ENCODE results near the gene CLSTN1.

DNA sequence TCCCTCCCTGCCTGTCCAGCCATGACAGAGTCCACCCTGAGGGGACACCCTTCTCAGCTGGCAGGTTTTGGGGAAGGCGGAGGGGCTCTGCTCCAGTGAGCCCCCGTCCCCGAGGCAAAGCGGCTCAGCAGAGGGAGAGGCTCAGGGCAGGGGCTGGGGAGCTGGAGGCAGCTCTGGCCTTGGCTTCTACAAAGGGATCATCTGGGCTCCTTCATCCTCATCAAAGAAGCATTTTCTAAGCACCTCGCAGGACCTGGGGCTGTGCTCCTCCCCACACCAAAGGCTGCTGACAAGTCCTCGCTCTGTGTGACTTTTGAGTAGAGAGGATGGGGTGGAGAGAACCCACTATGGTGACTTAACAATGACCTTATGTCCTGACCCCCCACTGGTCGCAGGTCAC lies 21.0 kb upstream of the CLSTN1 start:
- TF ChIP-seq, protein P1, sequence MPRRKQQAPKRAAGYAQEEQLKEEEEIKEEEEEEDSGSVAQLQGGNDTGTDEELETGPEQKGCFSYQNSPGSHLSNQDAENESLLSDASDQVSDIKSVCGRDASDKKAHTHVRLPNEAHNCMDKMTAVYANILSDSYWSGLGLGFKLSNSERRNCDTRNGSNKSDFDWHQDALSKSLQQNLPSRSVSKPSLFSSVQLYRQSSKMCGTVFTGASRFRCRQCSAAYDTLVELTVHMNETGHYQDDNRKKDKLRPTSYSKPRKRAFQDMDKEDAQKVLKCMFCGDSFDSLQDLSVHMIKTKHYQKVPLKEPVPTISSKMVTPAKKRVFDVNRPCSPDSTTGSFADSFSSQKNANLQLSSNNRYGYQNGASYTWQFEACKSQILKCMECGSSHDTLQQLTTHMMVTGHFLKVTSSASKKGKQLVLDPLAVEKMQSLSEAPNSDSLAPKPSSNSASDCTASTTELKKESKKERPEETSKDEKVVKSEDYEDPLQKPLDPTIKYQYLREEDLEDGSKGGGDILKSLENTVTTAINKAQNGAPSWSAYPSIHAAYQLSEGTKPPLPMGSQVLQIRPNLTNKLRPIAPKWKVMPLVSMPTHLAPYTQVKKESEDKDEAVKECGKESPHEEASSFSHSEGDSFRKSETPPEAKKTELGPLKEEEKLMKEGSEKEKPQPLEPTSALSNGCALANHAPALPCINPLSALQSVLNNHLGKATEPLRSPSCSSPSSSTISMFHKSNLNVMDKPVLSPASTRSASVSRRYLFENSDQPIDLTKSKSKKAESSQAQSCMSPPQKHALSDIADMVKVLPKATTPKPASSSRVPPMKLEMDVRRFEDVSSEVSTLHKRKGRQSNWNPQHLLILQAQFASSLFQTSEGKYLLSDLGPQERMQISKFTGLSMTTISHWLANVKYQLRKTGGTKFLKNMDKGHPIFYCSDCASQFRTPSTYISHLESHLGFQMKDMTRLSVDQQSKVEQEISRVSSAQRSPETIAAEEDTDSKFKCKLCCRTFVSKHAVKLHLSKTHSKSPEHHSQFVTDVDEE (CRISPR knock-in tag; IDR thresholded peaks at IDR 0.05): no peak
- TF ChIP-seq TCF4 (CRISPR knock-in tag; IDR thresholded peaks at IDR 0.05; ENCODE audit: borderline replicate concordance): no peak
- TF ChIP-seq ZFP30 (CRISPR knock-in tag; IDR thresholded peaks at IDR 0.05): no peak
- TF ChIP-seq OSR1 (CRISPR knock-in tag; IDR thresholded peaks at IDR 0.05): no peak
- no peak for TF ChIP-seq CSDC2 (CRISPR knock-in tag; IDR thresholded peaks at IDR 0.05)
- TF ChIP-seq ARNTL (CRISPR knock-in tag; IDR thresholded peaks at IDR 0.05; ENCODE audit: borderline replicate concordance, low read depth): no peak
- TF ChIP-seq, protein P2, sequence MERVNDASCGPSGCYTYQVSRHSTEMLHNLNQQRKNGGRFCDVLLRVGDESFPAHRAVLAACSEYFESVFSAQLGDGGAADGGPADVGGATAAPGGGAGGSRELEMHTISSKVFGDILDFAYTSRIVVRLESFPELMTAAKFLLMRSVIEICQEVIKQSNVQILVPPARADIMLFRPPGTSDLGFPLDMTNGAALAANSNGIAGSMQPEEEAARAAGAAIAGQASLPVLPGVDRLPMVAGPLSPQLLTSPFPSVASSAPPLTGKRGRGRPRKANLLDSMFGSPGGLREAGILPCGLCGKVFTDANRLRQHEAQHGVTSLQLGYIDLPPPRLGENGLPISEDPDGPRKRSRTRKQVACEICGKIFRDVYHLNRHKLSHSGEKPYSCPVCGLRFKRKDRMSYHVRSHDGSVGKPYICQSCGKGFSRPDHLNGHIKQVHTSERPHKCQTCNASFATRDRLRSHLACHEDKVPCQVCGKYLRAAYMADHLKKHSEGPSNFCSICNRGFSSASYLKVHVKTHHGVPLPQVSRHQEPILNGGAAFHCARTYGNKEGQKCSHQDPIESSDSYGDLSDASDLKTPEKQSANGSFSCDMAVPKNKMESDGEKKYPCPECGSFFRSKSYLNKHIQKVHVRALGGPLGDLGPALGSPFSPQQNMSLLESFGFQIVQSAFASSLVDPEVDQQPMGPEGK (CRISPR knock-in tag; IDR thresholded peaks at IDR 0.05; ENCODE audit: borderline replicate concordance): no peak
- no peak for TF ChIP-seq ZC3H10 (CRISPR knock-in tag; IDR thresholded peaks at IDR 0.05)
- no peak for TF ChIP-seq ZNF565 (CRISPR knock-in tag; conservative IDR thresholded peaks at IDR 0.05; ENCODE audit: low read depth)
